Kidney epithelial cell (primary cell): ENCODE results near the gene LDHB. TPM values are rescaled to one million over a fixed set of nuclear protein-coding genes. Genes with fewer than 3 reads are reported as not detected.

Experiments used
- DNase-seq: peaks from one replicate; pipeline ENCODE4 v3.0.0-alpha.2; 2010; ENCODE audit warnings: low read depth
- H3K27me3 ChIP-seq: 2 replicates; pipeline ENCODE4 v1.6.0; 2011; ENCODE audit warnings: low read length; ENCODE audit not compliant: control insufficient read depth, insufficient read depth
- H3K36me3 ChIP-seq: 2 replicates; pipeline ENCODE4 v1.5.1; 2011; ENCODE audit warnings: low read length; ENCODE audit not compliant: control insufficient read depth, insufficient read depth
- H3K4me3 ChIP-seq: 2 replicates; pipeline ENCODE4 v1.5.1; 2011; ENCODE audit warnings: low read depth, mild to moderate bottlenecking, control low read depth, low read length
- CTCF ChIP-seq: IDR thresholded peaks from 2 replicates; pipeline ENCODE4 v1.5.1; 2011; ENCODE audit warnings: mild to moderate bottlenecking, moderate library complexity, low read length, control low read depth, inconsistent platforms; ENCODE audit not compliant: insufficient read depth, poor library complexity, severe bottlenecking
- total RNA-seq: library from RNA; depleted of rRNA; stranded (reverse); fragments of >200 nt; gene quantifications from 2 replicates; pipeline ENCODE4 v1.2.3, GENCODE V29; 2015

The LDHB gene
- total RNA-seq, 1 donor from 2014 or later, result 625 TPM

- Histone ChIP-seq H3K27me3 (no peaks in the 10 kb centered on the region), H3K4me3 (no peak overlapping the region), H3K36me3 (no peaks in the 10 kb centered on the region)
- TF ChIP-seq CTCF, result no peak
- no peak for DNase-seq
Observed at GRCh38 chr12:21613931-21614330, 43.7 kb downstream of the LDHB start.

- Histone ChIP-seq H3K4me3 (no peak overlapping the region), H3K36me3 (no peaks in the 10 kb centered on the region), H3K27me3 (no peaks in the 10 kb centered on the region)
- DNase-seq, result no peak
- no peak for TF ChIP-seq CTCF
Observed at GRCh38 chr12:21608196-21608595, 49.4 kb downstream of the LDHB start.

- peak; percentile 40 for TF ChIP-seq CTCF
- H3K36me3 ChIP-seq, result no peaks in the 10 kb centered on the region
- H3K4me3 ChIP-seq, result no peak overlapping the region
- no peaks in the 10 kb centered on the region for H3K27me3 ChIP-seq
- peak; percentile 10 for DNase-seq
Observed at GRCh38 chr12:21607701-21608100, 49.9 kb downstream of the LDHB start.

GRCh38 chr12:21606175-21606574, 51.5 kb downstream of the LDHB start:
- Histone ChIP-seq H3K4me3 (no peak overlapping the region), H3K27me3 (no peaks in the 10 kb centered on the region), H3K36me3 (no peaks in the 10 kb centered on the region)
- DNase-seq, result no peak
- TF ChIP-seq CTCF, result no peak

GRCh38 chr12:21604245-21605101, 53.2 kb downstream of the LDHB start, which contains the start of gene GYS2:
GYS2 (minus strand) TSS chr12:21604847; CDS start chr12:21604592, 255 bp downstream.
- Histone ChIP-seq H3K27me3 (no peaks in the 10 kb centered on the region), H3K4me3 (no peak within 1 kb of the TSS), H3K36me3 (no peaks in the 10 kb centered on the region)
- no peak for TF ChIP-seq CTCF
- no peak for DNase-seq
